HG02840 (cell line): ENCODE data around the gene ANTXR1.
"Not testable (repeated sequence)": the region's sequence is repeated elsewhere in the genome, so short reads cannot be mapped to it uniquely, and the experiment has no call there.

ENCODE experiments used
- ATAC-seq: cut with Tn5 transposase; IDR thresholded peaks from one replicate; pipeline ENCODE4 v1.9.1; 2021; ENCODE audit warnings: mild to moderate bottlenecking, moderate library complexity, moderate number of reproducible peaks; ENCODE audit not compliant: unreplicated experiment, low FRiP score

Gene ANTXR1

DNA sequence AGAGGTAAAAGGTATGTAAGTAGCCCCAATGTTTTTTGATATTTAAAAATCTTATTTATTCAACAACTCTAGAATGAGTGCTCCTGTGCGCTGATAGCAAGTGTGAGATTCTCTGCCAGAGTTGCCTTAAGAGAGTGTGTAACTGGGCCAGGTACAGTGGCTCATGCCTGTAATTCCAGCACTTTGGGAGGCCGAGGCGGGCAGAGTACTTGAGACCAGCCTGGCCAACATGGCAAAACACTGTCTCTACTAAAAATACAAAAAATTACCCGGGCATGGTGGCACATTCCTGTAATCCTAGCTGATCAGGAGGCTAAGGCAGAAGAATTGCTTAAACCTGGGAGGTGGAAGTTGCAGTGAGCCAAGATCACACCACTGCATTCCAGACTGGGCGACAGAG, 161.2 kb downstream of the ANTXR1 start:
- not testable (repeated sequence) for ATAC-seq

DNA sequence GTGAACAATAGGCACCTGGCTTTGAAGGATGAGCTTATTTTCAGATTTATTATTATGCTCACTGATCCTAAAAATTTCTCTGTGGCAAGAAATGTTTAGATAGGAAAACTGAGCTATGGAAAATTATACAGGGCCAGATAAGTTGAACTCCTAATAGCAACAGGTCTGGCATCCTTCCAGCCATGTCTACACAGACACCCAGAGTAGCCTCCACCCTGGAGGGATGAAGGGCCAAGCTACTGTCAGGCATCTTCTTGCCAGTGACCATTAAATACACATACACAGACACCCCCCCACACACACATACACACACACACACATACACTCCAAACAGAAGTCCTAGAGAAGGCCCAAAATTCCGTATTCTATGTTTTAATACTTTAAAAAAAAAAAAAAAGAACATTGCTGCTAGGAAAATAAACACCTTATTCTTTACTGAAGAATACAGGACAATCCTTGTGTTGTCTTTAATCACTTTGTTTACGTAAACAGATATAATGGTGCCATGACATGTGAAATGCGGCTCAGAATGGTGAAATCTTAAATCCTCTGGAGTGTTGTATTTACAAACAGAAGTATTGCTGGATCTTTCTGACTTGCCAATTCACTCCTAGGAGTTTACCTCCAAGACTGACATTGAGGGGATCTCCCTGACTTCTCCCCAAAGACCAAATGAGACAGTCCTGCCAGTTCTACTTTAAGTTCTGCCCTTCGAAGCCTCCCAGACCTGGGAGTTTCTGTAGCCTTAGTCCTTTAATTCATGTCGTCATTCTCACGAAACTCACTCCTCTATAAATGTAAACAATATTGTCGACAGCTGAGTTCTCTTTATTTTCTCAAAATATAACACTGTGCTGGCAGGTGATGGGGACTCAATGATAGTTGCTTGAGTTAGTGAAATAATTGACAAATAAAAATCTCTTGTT, 163.1 kb downstream of the ANTXR1 start:
- no peak for ATAC-seq

GRCh38 chr2:69177063-69177771, 164.2 kb downstream of the ANTXR1 start:
- ATAC-seq, result no peak

- no peak for ATAC-seq
Observed at GRCh38 chr2:69177785-69178636, 165.0 kb downstream of the ANTXR1 start.

DNA sequence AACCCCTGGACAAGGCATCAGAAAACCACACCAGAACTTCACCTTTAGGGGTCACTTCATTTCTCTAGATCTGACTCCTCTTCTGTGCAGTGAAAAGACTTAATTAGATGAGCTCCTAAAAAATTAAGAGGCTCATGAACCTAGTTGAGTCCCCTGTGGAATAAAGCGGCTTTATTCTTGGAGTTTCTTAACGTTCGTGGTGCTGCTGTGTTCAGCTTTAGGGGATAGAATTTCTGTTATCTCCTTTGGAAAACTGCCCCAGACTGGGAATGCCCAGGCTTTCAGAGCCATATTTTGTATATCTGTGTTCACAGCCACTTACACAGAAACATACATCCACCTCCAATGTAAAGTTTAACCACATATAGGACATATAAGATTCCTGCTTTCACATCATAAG, 165.8 kb downstream of the ANTXR1 start:
- ATAC-seq, result no peak

- no peak for ATAC-seq
Observed at GRCh38 chr2:69180227-69180626, 167.2 kb downstream of the ANTXR1 start.

DNA sequence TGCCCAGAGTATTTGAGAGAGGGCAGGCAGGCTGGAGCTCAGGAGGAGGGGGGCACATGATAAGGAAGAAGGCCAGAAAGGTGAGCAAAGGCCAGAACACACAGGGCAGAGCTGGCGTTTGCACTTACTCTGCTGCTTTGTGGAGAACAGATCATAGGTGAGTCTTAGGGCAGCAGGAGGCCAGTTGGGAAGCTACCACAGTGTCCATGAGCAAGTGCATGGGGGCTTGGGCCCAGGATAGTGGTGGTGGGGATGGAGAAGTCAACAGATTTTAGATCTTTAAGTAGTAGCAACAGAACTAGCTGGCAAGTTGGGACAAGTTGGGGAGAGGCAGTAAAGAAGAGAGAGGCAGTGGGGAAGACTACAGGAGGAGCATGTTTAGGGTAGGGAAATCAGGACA, 168.0 kb downstream of the ANTXR1 start:
- ATAC-seq, result no peak

DNA sequence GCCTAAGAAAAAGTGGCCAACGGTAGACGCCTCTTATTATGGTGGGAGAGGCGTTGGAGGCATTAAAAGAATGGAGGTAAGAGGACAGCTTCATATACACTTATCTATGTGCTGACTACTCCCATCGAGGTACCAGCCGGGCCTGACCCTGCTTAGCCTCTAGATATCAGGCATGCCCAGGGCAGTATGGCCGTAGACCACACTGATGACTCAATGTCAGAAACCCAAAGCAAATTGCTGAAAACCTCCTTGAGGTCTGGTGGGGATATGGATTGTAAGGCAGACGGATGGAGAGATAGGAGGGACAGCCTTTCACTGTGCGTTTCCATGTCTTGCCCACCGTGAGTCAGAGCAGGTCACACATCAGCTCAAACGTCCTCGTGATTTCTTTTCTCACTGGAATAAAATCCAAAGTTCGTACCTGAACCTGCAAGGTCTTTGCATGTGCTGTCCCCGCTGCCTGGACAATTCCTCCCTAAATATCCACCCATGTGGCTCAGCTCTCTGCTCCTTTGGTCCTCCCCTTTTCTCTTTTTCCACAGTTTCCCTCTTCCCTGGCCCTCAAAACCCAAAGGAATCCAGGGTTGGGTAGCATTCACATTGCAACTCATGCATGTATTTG, 168.9 kb downstream of the ANTXR1 start:
- ATAC-seq, result no peak

DNA sequence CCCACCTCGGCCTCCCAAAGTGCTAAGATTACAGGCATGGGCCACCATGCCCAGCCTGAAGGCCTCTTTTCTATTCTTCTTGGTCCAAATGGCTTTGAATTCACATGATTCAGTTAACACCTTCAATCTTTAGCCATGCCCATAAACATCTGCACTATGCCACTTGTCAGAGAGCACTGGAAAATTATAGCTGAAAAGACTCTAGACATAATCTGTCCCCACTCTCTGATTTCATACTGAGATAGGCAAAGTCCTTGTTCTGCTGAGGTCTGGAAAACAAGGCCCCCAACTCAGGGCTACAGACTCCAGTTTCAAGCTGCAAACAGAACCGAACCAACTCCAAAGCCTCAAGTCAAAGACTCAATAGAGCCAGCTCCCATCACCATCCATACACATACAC, 170.7 kb downstream of the ANTXR1 start:
- no peak for ATAC-seq

DNA sequence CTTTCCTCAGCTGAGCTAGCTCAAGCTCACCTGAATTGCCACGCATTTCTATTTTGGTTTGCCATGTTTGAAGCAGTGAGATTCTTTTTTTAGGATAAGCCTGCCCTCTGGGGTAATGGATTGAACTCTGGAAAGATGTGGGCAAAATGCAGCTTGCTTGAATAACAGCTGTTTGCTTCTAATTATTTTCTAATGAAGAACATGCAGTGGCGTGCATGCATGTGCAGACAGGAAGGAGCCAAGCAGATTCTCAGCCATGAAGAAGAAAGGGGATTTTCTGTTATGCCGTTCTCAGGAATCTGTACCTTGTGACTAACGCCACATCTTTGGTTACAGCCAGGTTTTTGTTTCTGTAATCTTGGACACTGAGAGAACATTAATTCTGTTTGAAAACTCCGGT, 171.2 kb downstream of the ANTXR1 start:
- no peak for ATAC-seq

GRCh38 chr2:69185807-69186206, 172.8 kb downstream of the ANTXR1 start:
- no peak for ATAC-seq

- no peak for ATAC-seq
Observed at GRCh38 chr2:69186614-69187013, 173.6 kb downstream of the ANTXR1 start.

DNA sequence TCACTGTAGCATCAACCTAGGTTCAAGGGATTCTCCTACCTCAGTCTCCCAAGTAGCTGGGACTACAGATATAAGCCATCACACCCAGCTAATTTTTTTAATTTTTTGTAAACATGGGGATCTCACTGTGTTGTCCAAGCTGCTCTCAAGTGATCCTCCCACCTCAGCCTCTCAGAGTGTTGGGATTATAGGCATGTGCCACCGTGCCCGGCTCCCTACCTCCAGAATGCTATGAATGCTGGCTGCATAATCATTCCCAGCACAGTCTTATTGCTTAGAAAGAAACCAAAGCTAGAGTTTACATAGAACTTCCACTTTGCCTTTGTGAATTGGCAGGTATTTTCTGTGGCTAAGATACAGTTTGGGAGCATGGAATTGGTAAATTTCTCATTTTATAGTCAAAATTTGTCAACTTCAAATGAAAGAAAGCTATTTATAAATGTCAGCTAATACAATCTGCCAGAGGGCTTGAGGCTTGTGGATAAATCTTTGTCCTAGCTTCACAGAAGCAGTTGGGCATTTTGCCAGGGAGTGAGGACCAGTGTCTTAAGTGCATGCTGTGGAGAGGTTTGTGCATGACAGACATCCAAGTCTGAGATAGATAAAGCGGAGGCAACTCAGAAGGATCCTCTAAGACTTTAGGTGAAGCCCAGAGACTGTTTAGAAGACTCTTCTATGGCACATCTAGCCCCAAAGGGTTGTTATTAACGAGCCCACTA, 175.4 kb downstream of the ANTXR1 start:
- no peak for ATAC-seq

DNA sequence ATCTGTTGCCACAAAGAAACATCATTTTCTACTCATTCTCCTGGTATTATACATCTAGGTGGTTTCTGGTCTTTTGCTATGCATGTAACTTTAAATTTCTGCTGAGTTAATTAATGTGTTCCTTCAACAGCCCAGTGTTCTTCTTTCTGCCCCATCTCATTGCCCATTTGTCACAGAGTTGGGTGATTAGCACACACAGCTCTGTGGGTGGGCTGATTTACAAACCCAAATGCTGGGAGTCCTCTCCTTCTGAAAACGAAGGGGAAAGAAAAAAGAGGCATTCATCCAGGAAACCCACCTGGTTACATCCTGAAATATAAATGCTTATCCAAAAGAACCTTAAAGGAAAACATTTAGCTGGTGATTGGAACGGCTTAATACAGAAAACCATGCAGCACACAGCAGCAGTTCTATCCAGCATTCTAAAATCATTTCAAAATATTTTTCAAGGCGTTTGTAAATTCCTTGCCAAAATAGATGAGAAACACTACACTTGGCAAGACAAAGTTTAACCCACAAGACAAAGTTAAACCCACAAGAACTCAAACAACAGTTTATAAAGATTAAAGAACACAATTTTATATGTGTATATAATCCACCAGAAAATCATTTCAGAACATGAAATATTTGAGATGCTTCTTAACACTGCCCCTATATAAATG, 177.9 kb downstream of the ANTXR1 start:
- no peak for ATAC-seq

DNA sequence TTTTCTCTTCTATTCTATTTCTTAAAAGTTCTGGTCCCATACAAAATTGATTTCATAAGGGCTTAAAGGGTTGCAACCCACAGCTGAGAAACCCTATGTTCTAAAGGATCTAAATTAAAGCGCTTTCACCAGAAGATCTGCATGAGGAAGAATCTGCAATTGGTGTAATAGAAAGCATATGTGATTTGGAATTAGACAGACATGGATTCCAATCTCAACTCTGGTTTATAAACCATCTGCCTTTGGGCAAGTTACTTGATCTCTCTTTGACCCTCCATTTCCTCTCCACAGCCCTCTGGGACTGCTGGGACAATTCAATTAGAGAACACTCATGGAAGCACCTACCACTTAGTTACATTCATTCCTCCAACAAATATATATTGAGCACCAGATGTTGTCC, 178.7 kb downstream of the ANTXR1 start:
- ATAC-seq, result no peak

- ATAC-seq, result no peak
Observed at GRCh38 chr2:69192176-69192945, 179.4 kb downstream of the ANTXR1 start.

DNA sequence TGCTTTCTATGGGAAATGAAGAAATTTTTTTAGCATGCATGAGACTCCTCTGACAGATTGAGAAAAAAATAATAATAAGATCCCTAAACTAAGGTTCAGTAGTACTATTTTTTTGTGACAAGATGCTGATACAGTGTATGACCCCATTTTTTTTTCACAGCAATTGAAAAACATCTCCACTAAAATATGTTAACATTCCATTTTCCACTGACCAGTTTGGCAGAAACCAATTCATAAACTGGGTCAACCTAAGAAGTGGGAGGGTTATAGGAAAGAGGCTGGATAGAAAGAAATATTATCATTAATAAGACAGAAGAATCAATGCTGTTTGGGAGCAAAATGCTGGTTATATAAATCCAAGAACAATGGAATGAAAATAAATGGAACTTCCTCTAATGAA, 182.7 kb downstream of the ANTXR1 start:
- ATAC-seq, result no peak

DNA sequence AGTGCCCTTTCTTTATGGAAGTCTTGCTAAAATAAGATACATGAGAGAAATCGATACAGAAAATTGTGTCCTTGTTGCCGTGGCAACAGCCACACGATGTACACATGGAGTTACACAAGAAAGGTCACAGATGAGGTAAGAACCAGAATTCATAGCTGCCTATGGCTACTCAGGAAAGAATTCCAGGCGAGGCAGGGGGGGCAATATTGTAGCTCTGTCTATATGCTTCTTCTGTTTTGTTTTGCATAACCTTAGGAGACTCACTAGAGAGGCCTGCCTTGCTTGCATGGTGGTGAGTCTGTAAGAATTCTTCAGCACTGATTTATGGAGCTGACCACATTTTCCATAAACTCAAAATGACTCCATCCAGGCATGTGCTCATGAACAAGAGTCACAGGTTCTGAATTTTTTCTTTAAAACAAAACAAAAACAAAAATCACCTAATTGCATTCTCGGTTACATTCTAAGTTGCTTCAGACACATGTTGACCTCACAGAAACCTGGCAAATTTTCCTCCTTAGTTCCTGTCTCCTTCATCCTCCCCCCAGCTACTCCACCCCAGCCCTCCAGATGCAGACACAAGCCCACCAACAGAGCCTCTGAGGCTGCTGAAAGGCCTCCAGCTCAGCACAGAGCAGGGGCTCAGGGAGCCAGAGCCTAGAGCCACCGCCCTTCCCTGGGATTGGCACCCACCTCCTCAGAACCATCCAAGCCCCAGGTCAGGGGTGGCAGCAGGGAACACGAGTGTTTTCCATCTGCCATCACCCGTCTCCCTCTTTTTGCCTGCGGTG, 183.5 kb downstream of the ANTXR1 start:
- no peak for ATAC-seq
